Fibroblast of lung (primary cell): Measurements from ENCODE around the gene DPYD.

ENCODE experiments used
- CTCF ChIP-seq, 2 donors: IDR thresholded peaks in 1 of 2; conservative IDR thresholded peaks in 1 of 2; 1 replicate in 1 of 2; 2 replicates in 1 of 2; pipeline ENCODE4 v1.5.1; 2011 to 2012; ENCODE audit warnings: low read length in 2 of 2, control low read depth in 1 of 2, inconsistent platforms in 1 of 2, low read depth in 1 of 2, mild to moderate bottlenecking in 1 of 2
- EZH2 ChIP-seq: IDR thresholded peaks from 2 replicates; pipeline ENCODE4 v1.5.1; 2012; ENCODE audit warnings: low read length, control low read depth, mild to moderate bottlenecking; ENCODE audit errors: missing control alignments

GRCh38 chr1:97640677-97641076 is 280.2 kb downstream of the DPYD start:
- TF ChIP-seq CTCF (conservative IDR thresholded peaks at IDR 0.05 in 1 of 2, IDR thresholded peaks at IDR 0.05 in 1 of 2; ENCODE audit: low read depth in 1 of 2, low read length in 2 of 2) (no peak), EZH2 (no peak)
